H1 (cell line): Measurements from ENCODE around the gene CKAP2L. TPM values are rescaled to one million over a fixed set of nuclear protein-coding genes. Genes with fewer than 3 reads are reported as not detected.

Experiments used
- CHD7 ChIP-seq: fragments of 300-600 bp; sonication (generic); IDR thresholded peaks from 2 replicates; pipeline ENCODE4 v1.7.1; 2012; ENCODE audit warnings: low read length, moderate library complexity, mild to moderate bottlenecking, inconsistent platforms; ENCODE audit not compliant: insufficient replicate concordance
- MAX ChIP-seq: IDR thresholded peaks from 2 replicates; pipeline ENCODE4 v1.6.1; 2012; ENCODE audit warnings: inconsistent platforms
- polyA plus RNA-seq, 7 experiments: library from polyadenylated mRNA; depleted of rRNA in 3 of 7; stranded (reverse) in 5 of 7; unstranded in 2 of 7; fragments of >200 nt in 5 of 7; fragments of 200-250 nt in 2 of 7; gene quantifications; 1 replicate in 5 of 7; 2 replicates in 1 of 7; 4 replicates in 1 of 7; pipeline versions ENCODE4 v1.2.1 to v1.2.3, GENCODE V29; 2011 to 2013; ENCODE audit warnings: missing spikeins in 2 of 7, mixed read lengths in 2 of 7
- total RNA-seq: library from RNA; stranded (reverse); fragmentation: NEBNext Ultra II Directional; extraction: Animal tissue kit (Norgen Biotek cat#: 25700); gene quantifications from 2 replicates; pipeline ENCODE4 v1.2.1, GENCODE V29; 2021

CKAP2L gene
- total and polyA plus RNA-seq, 2 of the 8 experiments (the other 6 are each of a cell fraction or from before 2014, with no cell fraction given) = 2.5 to 20.7 TPM

GRCh38 chr2:112777036-112777435 is 12.6 kb upstream of the CKAP2L start (continued):
- no peak for TF ChIP-seq CHD7
- no peak for TF ChIP-seq MAX
